Measurements from ENCODE around the gene CCDC88B. TPM values are rescaled to one million over a fixed set of nuclear protein-coding genes. Genes with fewer than 3 reads are reported as not detected.

Gene CCDC88B, protein sequence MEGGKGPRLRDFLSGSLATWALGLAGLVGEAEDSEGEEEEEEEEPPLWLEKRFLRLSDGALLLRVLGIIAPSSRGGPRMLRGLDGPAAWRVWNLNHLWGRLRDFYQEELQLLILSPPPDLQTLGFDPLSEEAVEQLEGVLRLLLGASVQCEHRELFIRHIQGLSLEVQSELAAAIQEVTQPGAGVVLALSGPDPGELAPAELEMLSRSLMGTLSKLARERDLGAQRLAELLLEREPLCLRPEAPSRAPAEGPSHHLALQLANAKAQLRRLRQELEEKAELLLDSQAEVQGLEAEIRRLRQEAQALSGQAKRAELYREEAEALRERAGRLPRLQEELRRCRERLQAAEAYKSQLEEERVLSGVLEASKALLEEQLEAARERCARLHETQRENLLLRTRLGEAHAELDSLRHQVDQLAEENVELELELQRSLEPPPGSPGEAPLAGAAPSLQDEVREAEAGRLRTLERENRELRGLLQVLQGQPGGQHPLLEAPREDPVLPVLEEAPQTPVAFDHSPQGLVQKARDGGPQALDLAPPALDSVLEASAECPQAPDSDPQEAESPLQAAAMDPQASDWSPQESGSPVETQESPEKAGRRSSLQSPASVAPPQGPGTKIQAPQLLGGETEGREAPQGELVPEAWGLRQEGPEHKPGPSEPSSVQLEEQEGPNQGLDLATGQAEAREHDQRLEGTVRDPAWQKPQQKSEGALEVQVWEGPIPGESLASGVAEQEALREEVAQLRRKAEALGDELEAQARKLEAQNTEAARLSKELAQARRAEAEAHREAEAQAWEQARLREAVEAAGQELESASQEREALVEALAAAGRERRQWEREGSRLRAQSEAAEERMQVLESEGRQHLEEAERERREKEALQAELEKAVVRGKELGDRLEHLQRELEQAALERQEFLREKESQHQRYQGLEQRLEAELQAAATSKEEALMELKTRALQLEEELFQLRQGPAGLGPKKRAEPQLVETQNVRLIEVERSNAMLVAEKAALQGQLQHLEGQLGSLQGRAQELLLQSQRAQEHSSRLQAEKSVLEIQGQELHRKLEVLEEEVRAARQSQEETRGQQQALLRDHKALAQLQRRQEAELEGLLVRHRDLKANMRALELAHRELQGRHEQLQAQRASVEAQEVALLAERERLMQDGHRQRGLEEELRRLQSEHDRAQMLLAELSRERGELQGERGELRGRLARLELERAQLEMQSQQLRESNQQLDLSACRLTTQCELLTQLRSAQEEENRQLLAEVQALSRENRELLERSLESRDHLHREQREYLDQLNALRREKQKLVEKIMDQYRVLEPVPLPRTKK (N-terminal part only)
- 7.9 TPM for total RNA-seq

DNA sequence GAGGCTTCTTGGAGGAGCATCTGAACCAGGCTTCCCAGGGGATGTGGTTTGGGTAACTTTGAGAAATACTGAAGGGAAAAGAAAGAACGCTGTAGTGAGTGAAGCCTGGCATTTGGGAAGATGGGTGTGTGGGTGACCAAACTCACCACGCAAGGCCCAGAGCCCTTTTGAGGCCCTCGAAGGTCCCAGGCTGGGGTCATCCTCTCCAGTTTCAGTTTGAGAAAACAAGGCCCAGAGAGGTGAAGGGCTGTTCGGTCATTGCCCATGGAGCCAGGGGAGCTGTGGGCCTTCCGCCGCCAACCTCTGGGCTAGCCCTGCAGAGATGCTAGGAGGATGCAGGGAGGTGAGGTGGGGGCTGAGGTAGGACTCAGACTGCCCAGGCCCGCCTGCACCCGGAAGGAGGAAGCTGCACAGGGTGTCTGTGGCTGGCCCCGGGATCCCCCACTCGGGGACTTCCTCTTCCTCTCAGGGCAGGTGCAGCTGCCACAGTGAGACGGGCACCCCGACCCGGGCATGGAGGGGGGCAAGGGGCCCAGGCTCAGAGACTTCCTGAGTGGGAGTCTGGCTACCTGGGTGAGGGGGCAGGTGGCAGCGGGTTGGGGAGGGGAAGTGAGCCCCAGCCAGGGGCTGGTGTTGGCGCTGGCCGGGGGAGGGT, at the start of gene CCDC88B:
Gene CCDC88B (plus strand): TSS at position 451 of the 655 bp plus-strand sequence. CDS start 63 bp downstream, at position 514.
- H3K27me3 ChIP-seq = no peaks in the 10 kb centered on the region
- no peak within 1 kb of the TSS for H3K27ac ChIP-seq
- TF ChIP-seq POLR2AphosphoS5 (IDR thresholded peaks at IDR 0.05; ENCODE audit: insufficient read depth in 1 of 2, low read depth in 1 of 2) (peak in 1 of 2 donors; percentile 44), POLR2A (IDR thresholded peaks at IDR 0.05) (no peak)
- TF ChIP-seq, protein P1, sequence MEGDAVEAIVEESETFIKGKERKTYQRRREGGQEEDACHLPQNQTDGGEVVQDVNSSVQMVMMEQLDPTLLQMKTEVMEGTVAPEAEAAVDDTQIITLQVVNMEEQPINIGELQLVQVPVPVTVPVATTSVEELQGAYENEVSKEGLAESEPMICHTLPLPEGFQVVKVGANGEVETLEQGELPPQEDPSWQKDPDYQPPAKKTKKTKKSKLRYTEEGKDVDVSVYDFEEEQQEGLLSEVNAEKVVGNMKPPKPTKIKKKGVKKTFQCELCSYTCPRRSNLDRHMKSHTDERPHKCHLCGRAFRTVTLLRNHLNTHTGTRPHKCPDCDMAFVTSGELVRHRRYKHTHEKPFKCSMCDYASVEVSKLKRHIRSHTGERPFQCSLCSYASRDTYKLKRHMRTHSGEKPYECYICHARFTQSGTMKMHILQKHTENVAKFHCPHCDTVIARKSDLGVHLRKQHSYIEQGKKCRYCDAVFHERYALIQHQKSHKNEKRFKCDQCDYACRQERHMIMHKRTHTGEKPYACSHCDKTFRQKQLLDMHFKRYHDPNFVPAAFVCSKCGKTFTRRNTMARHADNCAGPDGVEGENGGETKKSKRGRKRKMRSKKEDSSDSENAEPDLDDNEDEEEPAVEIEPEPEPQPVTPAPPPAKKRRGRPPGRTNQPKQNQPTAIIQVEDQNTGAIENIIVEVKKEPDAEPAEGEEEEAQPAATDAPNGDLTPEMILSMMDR (IDR thresholded peaks at IDR 0.05) = no peak
- intact Hi-C loops (cut with DNase I) = no loop called here
- H3K36me3 ChIP-seq = no peaks in the 10 kb centered on the region
- peak within 1 kb of the TSS in 1 of 2 donors; percentile 33 for H3K4me3 ChIP-seq
- H3K4me1 ChIP-seq = peaks cover 25% of the 10 kb centered on the region
- no peak for DNase-seq (ENCODE audit: extremely low spot score in 2 of 2)
- H3K9me3 ChIP-seq = no peaks in the 10 kb centered on the region

DNA sequence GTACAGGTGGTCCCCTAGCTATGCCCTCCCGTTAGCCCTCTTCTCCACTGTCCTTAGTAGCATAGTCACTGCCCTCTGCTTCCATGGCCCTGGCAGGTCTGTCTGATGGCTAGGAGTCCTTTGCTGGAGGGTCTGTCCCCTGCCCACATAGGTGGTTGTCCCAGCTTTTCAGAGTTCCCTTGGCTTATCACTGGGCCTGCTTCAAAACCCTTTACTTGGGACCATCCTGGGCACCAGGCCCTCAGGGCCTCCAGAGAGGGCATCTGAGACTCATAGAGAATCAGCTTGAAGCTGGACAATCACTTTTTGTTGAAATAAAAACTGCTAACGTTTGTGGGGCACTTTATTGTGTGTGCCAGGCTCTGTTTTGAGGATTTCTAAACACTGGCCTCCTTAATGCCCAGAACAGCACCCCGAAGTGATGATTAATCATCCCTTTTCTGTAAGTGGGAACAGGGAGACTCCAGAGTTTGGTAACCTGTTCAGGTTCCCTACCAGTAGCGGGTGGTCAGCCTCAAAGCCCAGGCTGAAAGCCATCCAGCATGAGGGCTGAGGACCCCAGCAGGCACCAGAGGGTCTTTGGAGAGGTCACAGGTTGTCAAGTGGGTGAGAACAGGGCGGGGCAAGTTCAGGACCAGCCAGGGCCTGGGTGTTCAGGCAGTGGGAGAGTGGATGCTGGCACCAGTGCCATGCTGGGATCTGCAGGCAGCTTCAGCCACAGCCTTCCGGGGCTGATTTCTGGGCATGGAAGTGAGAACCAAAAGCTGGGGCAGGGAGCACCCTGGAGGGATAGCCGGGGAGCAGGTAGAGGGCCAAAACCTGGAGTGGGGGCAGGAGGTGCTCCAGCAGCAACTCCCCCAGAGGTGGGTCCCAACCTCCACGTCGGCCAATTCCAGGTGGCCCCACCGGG, 49.4 kb upstream of the CCDC88B start:
- no peak overlapping the region for H3K4me3 ChIP-seq
- no peaks in the 10 kb centered on the region for H3K9me3 ChIP-seq
- no peaks in the 10 kb centered on the region for H3K36me3 ChIP-seq
- intact Hi-C loops (cut with DNase I) = no loop called here
- no peak for TF ChIP-seq POLR2A (IDR thresholded peaks at IDR 0.05)
- no peak for DNase-seq (ENCODE audit: extremely low spot score in 2 of 2)
- peaks cover 32% of the 10 kb centered on the region for H3K4me1 ChIP-seq
- H3K27me3 ChIP-seq = peaks cover 10% of the 10 kb centered on the region
- H3K27ac ChIP-seq = no peak overlapping the region

DNA sequence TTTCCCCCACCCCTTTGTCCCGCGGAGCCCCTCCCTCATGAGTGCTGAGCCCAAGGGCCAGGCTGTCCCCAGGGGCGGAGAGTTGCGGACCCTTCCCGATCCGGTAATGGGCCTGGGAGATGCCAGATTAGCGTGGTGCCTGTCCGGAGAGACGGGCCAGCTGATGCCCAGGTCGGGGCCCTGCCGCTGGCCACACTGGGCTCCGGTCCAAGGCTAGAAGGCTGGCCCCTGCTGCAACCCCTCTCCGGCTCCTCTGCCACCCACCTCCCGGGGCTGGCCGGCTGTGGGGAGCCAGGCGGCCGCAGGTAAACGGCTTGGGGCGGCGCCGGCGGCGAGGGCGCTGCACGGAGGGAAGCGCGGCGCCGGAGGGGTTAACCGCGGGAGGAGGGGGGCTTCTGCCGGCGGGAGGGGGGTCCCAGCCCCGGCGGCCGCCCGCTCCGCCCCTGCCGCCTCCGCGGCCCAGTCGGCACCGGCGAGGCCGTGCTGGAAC, 48.7 kb upstream of the CCDC88B start, which contains the start of gene KCNK4:
Gene KCNK4 (plus strand): TSS at position 41 of the 490 bp plus-strand sequence. CDS start 1,717 bp downstream, outside the sequence.
- Histone ChIP-seq H3K9me3 (no peaks in the 10 kb centered on the region), H3K27me3 (peaks cover 10% of the 10 kb centered on the region), H3K4me1 (peaks cover 26% of the 10 kb centered on the region), H3K36me3 (no peaks in the 10 kb centered on the region), H3K27ac (no peak within 1 kb of the TSS), H3K4me3 (peak within 1 kb of the TSS; percentile 31 to 39)
- intact Hi-C loops (cut with DNase I) = no loop called here
- DNase-seq (ENCODE audit: extremely low spot score in 2 of 2) = no peak
- TF ChIP-seq POLR2AphosphoS5 (IDR thresholded peaks at IDR 0.05; ENCODE audit: insufficient read depth in 1 of 2, low read depth in 1 of 2) (no peak), POLR2A (IDR thresholded peaks at IDR 0.05) (no peak)
- TF ChIP-seq, protein P1 (IDR thresholded peaks at IDR 0.05) = no peak

DNA sequence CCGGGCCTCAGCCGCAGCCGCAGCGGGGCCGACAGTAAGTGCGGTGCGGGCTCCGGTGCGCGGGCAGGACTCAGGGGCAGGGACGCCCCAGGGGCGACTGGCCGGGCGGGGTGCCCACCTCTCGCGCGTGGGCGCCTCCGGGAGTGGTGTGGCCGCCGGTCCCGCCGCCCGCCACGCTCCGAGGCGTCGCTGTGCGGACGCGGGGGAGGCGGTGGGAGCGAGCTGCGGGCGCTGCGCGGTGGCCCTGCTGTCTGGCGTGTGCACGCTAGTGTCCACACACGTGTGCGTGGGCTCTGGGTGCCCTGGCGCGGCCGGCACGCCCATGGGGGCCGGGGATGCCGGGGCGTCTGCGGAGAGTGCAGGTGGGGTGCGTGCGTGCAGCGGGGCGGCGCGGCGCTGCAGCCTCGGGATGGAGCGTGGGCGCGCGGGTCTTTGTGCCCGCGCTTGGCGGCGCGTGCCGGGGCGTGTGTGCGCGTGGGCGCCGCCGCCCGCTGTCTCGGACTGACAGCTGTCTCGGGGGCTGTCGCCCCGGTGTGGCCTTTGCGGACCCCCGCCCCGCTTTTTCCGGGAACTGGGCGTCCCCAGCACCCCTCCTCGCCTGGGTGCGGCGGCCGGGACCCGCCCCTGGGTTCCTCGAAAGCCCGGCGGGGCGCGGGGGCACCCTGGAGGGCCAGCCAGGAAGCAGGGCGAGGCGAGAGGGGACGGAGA, 48.1 kb upstream of the CCDC88B start:
- Histone ChIP-seq H3K27me3 (peaks cover 10% of the 10 kb centered on the region), H3K27ac (no peak overlapping the region), H3K4me3 (peak overlapping the region; percentile 31 to 39), H3K36me3 (no peaks in the 10 kb centered on the region), H3K9me3 (no peaks in the 10 kb centered on the region), H3K4me1 (peaks cover 20% of the 10 kb centered on the region)
- intact Hi-C loops (cut with DNase I) = no loop called here
- TF ChIP-seq, protein P1 (IDR thresholded peaks at IDR 0.05) = no peak
- TF ChIP-seq POLR2AphosphoS5 (IDR thresholded peaks at IDR 0.05; ENCODE audit: insufficient read depth in 1 of 2, low read depth in 1 of 2) = no peak
- no peak for TF ChIP-seq POLR2A (IDR thresholded peaks at IDR 0.05)
- no peak for DNase-seq (ENCODE audit: extremely low spot score in 2 of 2)
